Stimulated activated CD4-positive, alpha-beta T cell treated with anti-CD3 and anti-CD28 coated beads, Interleukin-15, amount 100 ng/mL, for 24 hours (primary cell): ENCODE results near the gene VPS13C.
A peak's percentile ranks its signal among the peaks of the same experiment; 100 is the strongest.
"Not testable (repeated sequence)": the region's sequence is repeated elsewhere in the genome, so short reads cannot be mapped to it uniquely, and the experiment has no call there.

Experiments
- DNase-seq: peaks from one replicate; pipeline ENCODE4 v3.0.0-alpha.2; 2020

The VPS13C gene

DNA sequence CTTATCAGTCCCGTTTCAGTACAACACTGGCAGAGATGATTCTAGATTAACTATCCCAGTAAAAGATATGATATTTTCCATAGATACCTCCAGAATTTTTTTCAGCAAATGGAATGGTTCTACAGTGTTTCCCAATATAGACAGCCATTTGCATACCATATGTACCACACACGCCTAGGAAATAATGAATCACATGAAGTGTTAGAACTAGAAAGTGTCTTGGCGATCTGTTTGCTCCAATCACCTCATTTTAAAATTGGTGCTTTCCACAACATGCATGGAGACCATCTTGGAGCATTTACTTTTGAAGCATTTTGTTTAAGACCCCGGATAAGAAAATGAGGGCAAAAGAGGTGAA lies 8.5 kb upstream of the VPS13C start:
- DNase-seq: no peak

DNA sequence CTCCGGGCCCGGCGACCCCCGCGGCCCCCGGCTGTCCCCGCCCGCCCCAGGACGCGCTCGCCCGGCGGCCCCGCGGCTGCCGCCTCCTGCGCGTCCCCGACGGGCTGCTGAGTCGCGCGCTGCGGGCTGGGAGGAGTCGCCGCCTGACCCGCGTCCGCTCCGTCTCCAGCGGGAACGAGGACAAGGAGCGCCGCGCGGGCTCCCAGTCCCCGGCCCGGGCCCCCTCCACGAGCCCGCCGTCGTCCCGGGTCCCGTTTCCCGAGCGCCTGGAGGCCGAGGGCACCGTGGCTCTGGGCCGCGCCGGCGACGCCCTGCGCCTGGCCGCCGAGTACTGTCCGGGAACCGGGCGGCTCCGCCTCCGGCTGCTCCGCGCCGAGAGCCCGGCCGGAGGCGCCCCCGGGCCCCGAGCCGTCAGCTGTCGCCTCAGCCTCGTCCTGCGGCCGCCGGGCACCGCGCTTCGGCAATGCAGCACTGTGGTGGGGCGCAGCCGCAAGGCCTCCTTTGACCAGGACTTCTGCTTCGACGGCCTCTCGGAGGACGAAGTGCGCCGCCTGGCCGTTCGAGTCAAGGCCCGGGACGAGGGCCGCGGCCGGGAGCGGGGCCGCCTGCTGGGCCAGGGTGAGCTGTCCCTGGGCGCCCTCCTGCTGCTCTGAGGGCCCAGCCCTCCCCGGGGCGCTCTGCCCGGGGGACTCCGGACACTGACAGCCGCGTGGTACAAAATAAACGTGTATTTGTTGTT lies 8.0 kb upstream of the VPS13C start:
- DNase-seq: peak; percentile 43

DNA sequence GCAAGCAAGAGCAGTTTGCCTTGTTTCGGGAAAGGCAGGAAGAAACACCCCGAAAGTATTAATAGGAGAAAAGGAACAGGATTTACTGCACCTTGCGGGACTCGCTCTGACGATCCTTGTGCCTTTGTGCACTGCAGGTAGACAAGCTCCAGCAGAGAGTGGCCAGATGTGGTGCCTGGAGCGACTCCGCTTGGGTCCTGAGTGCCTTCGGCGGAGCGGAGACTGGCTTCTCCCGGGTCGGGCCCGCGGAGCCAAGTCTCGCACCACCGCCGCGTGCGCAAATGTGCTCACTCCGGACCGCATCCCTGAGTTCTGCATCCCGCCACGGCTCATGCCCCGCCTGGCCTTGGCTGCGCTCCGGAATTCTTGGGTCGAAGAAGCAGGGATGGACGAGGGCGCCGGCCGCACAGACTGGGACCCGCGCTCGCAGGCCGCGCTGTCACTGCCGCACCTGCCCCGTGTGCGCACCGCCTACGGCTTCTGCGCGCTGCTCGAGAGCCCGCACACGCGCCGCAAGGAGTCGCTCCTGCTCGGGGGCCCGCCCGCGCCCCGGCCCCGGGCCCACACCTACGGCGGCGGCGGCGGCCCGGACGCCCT lies 7.3 kb upstream of the VPS13C start:
- peak; percentile 42 for DNase-seq

DNA sequence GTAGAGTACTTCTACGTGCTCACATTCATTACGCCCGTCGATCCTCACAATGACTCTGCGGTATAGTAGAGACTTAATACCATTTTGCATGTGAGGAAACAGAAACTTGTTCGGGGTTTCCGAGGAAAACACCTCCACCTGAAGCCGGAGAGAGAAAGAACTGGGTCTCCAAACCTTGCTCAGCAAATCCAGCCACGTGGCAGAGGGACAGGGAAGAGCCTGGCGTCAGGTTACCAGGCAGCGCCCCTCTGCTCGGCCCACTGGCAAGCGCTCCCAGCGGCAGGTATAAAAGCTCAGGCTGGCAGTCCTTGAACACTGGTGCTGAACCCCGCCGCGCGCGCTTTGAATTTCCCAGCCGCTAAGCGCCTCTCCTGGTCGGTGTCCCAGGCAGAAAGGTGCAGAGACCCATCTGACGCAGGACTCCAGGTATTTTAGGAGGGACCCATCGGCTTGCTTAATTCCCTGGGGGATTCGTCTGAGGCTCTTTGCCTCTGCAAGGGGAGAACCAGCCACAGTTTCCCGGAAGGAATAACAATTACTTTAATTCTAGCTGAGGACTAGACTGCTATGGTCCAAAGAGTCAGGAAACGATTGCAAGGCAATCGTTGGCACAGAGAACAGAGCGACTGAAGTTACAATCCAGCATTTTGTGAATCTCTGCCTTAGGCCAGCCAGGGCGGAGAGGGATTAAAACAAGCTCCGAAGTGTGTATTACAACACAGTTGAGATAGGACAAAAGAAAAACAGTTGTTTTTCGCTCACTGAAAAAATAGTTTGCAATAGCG lies 6.6 kb upstream of the VPS13C start, which contains the start of gene C2CD4A:
Gene C2CD4A (plus strand): TSS at position 315 of the 785 bp plus-strand sequence. CDS start 637 bp downstream, outside the sequence.
- peak; percentile 73 for DNase-seq

DNA sequence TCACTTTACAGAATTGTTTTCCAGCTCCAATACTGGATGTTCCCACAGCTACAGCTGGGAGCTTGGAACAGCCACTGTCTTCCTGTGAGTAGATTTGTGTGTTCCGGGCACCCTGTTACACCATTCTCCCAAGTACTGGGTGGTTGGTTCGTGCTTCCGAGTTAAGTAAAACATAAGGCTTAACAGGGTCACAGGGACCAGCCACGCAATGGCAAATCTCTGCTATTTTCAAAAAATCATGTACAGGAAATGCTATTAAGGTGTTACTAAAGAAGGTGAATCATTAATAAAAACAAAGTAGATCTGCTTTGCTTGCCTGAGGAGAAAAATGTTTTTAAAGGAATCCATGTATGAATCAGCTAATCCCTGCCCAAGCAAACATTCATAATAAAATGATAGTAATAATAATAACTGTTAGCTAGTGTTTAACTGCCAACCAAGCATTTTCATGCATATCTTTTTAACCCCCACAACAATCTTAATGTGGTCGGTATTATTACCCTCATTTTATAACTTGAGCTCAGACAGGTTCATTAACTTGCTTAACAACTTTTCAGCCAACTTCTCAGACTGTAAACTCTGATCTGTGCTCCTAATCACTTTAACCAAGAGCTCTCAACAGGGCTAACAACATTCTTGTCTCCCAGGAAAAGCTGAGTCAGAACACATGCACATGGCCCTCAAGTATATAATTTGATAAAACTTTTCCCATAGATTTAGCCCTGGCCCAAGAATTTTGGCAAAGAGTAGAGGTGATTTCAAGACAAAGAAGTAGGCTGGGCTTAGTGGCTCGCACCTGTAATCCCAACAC lies 3.8 kb upstream of the VPS13C start:
- DNase-seq: no peak

DNA sequence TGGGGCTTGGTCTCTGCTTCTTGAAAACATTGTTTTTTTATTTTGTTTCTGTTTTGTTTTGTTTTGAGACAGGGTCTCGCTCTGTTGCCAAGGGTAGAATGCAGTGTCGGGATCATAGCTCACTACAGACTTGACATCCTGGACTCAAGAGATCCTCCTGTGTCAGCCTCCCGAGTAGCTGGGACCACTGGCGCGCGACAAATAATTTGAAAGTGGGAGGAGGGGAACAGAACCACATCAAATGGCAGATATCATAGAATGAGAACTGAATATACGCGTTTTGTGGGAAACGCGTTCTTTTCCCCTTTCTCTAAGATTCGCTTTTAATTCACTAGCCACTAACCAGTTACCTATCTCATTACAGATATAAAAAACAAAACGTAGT lies 641 bp upstream of the VPS13C start:
- no peak for DNase-seq

DNA sequence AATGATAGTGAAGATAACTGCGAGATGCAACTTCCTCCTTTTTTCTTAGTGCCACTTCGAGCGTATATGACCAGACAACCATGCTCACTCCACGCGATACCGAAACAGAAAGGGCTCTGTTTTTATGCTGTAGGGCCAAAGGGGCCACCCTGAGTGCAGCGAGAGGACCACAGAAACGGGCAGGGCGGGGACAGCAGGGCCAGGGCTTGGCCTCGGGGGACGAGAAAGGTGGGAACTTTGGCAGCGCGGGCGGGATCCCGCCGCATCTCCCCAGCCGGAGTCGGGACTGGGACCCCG lies 483 bp downstream of the VPS13C start:
- peak; percentile 74 for DNase-seq

DNA sequence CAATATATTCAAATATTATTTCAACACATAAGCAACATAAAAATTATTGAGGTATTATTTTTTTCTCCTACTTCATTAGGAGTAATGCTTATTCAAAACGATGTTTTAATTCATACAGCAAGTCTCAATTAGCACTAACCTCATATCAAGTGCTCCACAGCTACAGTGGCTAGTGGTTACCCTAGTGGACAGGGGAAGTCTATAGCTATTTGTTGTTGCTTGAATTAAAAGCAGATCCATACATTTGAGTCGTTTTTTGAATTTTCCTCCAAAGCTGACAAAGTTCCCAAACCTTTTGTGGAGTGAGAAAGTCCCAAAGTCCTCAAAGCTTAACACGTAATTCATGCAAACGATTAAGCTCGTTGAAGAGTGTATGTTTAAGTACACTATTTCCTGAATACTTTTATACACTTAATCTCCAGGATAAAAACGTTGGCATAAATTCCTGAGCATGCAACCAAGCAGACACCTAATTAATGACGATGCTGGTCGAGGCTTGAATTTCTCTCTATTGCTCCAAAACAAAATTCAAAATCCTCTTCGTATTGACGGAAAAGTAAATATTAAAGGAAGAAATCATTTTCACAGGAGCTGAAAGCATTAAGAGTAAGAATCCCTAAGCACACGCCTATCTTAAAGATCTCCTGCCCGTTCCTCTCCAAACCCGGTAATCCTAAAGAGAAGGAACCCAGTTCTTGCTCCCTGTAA lies 985 bp downstream of the VPS13C start:
- no peak for DNase-seq

DNA sequence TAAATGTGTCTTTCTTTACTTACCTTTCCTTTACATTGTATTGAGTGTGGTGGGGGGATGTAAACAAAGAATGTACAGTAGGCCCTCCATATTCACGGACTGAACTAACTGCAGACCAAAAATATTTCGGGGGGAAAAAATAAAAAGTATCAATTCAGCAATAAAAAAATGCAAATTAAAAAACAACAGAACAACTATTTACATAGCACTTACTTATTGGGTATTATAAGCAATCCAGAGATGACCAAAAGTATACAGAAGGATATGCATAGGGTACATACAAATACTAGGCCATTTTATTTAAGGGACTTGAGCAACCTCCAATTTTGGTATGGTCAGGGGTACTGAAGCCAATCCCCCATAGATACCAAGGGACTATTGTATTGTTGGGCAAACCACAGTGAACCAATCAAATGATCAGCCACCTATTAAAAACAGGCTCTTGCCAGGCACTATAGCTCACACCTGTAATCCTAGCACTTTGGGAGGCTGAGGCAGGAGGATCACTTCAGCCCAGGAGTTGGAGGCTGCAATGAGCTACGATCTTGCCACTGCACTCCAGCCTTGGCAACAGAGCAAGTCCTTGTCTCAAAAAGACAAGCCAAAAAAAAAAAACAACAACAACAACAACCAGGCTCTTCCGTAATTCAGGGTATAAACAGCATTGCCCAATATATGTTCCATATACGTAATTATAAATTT lies 1.8 kb downstream of the VPS13C start:
- DNase-seq: no peak

DNA sequence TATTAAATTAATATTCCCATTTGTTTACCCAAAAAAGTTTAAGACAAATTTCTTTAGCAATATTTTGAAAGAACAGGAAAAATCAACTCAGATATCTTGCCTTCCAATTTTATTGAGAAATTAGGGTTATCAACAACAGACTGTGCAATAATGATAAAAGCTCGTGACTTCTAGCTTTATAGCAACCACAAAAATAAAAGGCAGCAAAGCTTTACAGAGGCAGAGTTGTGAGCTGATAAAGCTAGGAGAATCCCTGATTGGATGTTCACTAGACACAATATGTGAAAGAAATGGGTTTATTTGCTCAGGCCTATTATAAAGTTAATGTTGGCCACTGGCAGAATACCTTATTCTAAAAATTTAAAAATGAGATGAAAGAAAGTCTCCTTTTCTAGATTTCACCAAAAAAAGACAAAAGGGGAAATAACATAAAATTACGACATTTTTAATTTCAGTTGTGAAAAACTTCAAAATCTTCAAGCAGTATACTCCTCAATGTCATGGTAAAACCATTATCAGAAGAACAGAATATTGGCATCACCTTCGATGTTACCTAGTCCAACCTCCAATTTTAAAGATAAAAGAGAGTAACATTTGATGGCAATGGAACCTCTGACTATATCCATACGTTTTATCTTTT lies 2.8 kb downstream of the VPS13C start:
- DNase-seq: no peak

DNA sequence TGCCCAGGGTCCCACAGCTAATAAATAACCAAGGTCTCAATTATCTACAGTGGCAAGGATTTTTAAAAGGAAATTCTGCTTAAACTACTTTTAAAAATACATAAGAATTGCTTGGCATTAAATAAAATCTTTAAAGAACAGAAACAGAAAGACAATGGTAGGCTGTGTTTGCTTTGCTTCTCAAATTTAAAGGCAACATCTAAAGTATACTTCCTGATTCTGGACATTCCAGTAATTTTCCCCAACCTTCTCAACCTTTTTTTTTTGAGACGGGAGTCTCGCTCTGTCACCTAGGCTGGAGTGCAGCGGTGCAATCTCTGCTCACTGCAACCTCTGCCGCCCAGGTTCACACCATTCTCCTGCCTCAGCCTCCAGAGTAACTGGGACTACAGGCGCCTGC lies 5.3 kb downstream of the VPS13C start:
- no peak for DNase-seq

DNA sequence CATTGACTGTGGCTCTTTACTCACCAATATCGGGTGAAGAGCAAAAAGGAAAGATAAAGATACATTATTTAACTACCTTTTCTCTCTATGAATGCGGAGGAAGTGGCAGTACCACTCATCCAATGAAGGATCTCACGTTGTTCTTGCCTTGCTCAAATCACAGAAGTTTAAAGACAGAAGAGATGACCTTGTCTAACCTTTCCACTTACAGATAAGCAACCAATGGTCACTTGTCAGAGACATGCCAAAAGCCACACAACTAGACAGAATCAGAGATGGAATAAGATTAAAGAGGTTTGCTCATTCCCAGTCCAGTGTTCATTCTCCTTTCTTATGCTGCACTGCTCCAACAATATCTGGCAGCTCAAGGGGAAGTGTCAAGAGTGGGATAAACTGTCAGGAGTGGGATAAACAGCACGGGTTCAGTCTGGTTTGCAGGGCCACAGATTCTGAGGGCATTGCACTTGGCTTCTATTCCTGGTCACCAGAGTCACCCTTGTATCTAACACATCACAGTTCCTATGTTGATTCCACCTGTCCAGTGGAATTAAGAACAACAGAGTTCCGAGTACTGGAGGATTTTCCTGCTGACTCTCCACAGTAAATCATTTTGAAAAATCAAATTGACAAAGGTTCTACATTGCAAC lies 6.7 kb downstream of the VPS13C start:
- DNase-seq: no peak

DNA sequence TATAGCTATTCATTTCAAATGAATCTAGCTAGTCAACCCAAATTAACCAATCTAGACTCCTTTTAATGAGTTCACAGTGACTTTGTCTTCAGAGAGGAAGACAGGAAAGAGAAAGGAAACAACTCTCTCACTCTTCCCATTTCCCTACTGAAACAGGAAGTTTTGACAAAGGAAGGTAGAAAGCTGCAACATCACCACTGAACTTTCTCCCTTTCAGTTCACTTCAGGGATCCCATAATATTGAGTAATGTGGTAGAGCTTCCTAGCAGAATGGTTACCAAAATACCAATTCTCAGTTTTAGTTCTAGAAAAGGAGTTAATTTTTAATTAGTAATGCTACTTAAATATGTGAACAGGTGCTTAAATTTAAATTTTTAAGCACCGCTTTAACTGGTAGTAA lies 7.5 kb downstream of the VPS13C start:
- no peak for DNase-seq

DNA sequence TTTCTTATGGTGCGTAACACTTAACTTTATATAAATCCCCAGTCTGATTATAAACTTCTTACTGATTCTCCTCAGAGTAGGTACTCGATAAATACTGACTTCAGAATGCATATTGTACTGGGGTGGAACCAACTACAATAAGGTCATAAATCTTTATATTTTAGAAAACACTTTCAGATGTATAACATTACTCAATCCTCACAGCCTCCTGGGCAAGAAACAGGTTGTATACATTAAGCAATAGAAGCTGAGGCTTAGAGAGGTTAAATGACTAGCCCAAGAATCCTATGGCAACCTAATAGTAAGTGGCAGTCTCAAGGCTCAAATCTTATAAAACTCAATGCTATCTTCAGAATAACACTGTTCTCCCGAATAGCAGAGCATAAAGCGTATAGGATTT lies 9.1 kb downstream of the VPS13C start:
- no peak for DNase-seq

DNA sequence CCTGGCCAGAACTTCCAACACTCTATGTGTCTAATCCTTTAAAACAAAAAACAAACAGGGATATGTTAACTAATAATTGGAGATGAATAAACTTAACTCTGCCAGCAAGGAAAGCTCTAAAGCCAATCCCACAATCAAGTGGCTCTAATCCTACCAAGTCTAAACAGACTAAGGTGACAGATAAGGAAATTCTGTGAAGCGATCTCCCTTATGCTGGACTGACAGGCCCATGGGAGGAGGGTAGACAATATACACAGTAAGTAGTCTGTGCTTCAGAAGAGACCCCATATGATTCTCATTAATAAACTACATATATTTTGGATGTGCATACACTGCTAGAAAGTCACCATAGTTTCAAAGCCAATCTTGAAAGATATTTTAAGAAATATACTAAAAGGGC lies 10.1 kb downstream of the VPS13C start:
- DNase-seq: no peak

DNA sequence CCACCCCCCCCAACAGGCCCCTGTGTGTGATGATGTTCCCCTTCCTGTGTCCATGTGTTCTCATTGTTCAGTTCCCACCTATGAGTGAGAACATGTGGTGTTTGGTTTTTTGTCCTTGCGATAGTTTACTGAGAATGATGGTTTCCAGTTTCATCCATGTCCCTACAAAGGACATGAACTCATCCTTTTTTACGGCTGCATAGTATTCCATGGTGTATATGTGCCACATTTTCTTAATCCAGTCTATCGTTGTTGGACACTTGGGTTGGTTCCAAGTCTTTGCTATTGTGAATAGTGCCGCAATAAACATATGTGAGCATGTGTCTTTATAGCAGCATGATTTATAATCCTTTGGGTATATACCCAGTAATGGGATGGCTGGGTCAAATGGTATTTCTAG lies 12.0 kb downstream of the VPS13C start:
- not testable (repeated sequence) for DNase-seq

DNA sequence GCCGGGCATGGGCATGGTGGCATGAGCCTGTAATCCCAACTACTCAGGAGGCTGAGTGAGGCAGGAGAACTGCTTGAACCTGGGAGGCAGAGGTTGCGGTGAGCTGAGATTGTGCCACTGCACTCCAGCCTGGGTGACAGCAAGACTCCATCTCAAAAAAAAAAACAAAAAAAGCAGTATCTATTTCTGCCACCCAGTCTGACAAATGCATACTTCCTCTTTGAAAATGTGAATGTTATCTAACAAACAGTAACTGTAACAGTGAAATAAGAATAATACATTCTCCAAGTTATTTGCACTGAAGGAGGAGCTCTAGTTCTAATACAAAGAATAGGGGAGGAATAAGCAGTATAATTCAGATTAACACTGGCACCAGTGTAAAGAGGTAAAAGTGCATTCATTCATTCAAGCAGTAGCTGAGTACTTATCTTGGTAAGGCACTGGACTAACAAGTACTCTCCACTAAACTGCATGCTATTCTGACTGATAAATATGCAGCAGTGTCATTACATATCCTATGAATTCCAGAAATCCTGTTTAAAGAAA lies 12.9 kb downstream of the VPS13C start:
- DNase-seq: no peak

DNA sequence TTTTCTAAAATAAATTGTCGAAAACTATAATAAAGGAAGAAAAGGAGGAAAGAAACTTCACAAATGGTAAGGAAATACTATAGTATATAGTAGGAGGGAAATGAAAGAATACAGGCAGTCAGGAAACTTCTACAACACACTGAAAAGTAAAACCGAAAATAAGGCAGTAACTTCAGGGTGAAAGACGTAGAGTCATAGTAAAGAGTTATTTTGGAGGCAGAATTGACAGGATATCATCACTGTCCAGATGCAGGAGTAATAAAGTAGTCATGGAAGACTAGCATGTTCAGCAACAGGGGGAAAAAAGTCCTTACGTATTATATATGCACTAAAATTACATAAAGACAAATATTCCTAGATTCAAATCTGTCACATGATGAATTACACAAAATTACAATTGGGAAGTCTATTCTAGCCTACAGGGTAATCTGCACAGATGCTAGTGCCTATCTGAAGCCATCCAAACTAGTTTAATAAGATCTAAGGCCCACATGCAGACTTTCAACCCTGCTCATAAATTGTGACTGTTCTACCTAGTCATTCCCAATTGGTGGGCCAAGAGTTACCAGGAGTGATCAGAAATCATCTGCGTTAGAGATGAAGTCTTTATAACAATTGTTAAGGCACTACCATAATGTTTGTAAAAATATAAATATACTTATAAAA lies 14.0 kb downstream of the VPS13C start:
- DNase-seq: no peak

DNA sequence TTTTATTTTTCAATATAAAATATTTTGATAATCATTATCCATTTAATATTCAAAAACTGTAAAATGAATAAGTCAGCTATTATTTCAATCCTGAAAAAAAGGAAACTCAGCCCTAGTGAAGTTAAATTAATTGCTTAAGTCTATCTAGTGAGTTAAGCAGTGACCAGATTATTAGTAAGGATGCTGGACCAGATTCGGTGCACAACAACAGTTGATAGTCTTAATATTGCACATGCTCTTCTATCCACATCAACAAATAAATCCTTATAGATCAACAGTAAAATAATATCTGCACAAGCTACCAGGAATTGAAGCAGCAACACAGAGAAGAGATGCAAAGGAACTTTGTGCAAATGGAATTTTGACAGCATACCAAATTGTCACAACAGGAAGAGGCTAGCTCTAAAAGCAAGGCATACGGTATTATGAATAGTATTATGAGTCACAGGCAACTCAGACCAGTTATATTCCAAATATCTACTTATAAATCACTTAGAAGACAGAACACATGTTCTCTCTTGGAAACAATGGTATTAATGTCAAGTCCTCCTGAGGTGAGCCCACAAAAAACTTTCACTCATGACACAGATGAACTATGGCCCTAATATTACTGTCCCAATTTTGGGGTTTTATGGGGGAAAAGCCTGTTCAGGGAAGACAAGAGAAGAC lies 24.9 kb downstream of the VPS13C start:
- no peak for DNase-seq

DNA sequence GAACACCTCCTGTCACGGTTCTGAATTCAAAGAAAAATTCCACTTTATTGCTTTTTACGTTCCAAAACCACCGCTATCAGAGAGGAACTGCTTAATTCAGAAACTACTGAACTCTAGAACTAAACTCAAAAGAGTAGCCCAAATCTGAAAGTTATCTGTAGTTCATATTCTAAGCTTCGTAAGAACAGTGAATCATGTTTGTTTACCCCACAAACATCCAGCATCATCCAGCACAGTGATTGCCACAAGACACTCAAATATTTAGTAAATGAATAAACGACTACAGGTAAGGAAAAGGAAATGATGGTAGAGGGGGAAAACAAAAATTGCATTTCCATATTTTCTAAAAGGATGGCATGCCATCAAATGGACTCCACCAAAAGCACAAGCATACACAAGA lies 32.3 kb downstream of the VPS13C start:
- no peak for DNase-seq
